Measurements from ENCODE around the gene CMTM1. TPM values are rescaled to one million over a fixed set of nuclear protein-coding genes. Genes with fewer than 3 reads are reported as not detected.

CMTM1 gene
- total RNA-seq, 1 experiment from 2014 or later, result 7.1 TPM

- in situ Hi-C loops (cut with HindIII; ENCODE audit: low pct_unique_long_range_greater_than_20kb, low sequenced_read_pairs), result no loop called here
These were observed 29.0 kb upstream of the CMTM1 start for GRCh38 chr16:66537236-66537635.

DNA sequence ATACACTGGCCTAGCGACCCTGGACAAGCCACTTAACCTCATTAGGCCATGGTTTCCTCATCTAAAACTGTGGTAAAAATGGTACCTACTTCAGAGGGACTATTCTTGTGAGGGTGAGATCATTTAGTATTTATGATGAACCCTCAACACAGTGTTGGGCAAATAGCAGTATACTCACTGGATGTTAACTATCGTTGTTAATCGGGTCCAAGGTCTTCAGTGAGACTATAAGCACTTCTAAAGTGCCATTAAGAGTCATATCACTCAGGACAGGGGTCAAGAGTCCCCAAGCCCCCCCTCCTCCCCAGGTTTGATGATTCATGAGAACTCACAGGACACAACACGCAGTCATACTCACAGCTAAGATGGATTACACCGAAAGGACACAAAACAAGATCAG lies 27.3 kb upstream of the CMTM1 start:
- ChIA-PET CTCF (no interaction called here), POLR2A (no interaction called here)
- no peaks in the 10 kb centered on the region for H3K36me3 ChIP-seq (ENCODE audit: control insufficient read depth, insufficient read depth, low read length)
- no peak overlapping the region for H3K4me3 ChIP-seq (ENCODE audit: low read depth in 2 of 2, low read length in 2 of 2)
- no peak for TF ChIP-seq SIN3A (IDR thresholded peaks at IDR 0.05; ENCODE audit: borderline replicate concordance, insufficient read depth, low read depth, low read length)
- TF ChIP-seq, protein P1, sequence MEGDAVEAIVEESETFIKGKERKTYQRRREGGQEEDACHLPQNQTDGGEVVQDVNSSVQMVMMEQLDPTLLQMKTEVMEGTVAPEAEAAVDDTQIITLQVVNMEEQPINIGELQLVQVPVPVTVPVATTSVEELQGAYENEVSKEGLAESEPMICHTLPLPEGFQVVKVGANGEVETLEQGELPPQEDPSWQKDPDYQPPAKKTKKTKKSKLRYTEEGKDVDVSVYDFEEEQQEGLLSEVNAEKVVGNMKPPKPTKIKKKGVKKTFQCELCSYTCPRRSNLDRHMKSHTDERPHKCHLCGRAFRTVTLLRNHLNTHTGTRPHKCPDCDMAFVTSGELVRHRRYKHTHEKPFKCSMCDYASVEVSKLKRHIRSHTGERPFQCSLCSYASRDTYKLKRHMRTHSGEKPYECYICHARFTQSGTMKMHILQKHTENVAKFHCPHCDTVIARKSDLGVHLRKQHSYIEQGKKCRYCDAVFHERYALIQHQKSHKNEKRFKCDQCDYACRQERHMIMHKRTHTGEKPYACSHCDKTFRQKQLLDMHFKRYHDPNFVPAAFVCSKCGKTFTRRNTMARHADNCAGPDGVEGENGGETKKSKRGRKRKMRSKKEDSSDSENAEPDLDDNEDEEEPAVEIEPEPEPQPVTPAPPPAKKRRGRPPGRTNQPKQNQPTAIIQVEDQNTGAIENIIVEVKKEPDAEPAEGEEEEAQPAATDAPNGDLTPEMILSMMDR (IDR thresholded peaks at IDR 0.05), result no peak
- TF ChIP-seq TCF7L2 (IDR thresholded peaks at IDR 0.05; ENCODE audit: low read depth, low read length), result no peak
- TF ChIP-seq POLR2AphosphoS5 (IDR thresholded peaks at IDR 0.05; ENCODE audit: low read depth, low read length), result no peak
- TF ChIP-seq, protein P2, sequence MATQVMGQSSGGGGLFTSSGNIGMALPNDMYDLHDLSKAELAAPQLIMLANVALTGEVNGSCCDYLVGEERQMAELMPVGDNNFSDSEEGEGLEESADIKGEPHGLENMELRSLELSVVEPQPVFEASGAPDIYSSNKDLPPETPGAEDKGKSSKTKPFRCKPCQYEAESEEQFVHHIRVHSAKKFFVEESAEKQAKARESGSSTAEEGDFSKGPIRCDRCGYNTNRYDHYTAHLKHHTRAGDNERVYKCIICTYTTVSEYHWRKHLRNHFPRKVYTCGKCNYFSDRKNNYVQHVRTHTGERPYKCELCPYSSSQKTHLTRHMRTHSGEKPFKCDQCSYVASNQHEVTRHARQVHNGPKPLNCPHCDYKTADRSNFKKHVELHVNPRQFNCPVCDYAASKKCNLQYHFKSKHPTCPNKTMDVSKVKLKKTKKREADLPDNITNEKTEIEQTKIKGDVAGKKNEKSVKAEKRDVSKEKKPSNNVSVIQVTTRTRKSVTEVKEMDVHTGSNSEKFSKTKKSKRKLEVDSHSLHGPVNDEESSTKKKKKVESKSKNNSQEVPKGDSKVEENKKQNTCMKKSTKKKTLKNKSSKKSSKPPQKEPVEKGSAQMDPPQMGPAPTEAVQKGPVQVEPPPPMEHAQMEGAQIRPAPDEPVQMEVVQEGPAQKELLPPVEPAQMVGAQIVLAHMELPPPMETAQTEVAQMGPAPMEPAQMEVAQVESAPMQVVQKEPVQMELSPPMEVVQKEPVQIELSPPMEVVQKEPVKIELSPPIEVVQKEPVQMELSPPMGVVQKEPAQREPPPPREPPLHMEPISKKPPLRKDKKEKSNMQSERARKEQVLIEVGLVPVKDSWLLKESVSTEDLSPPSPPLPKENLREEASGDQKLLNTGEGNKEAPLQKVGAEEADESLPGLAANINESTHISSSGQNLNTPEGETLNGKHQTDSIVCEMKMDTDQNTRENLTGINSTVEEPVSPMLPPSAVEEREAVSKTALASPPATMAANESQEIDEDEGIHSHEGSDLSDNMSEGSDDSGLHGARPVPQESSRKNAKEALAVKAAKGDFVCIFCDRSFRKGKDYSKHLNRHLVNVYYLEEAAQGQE (IDR thresholded peaks at IDR 0.05; ENCODE audit: insufficient read depth in 1 of 2, low read depth in 2 of 2, low read length in 1 of 2), result no peak
- H3K27ac ChIP-seq (ENCODE audit: low read length), result no peak overlapping the region
- no peaks in the 10 kb centered on the region for H3K27me3 ChIP-seq (ENCODE audit: control insufficient read depth, insufficient read depth, low read length)
- no TSS peak for BruUV-seq (replicated peaks)
- DNase-seq (ENCODE audit: low read depth, low spot score), result no peak
- H3K4me1 ChIP-seq (ENCODE audit: control insufficient read depth, insufficient read depth, low read length), result no peaks in the 10 kb centered on the region
- in situ Hi-C loops (cut with HindIII; ENCODE audit: low pct_unique_long_range_greater_than_20kb, low sequenced_read_pairs), result no loop called here
- no peak for ATAC-seq
- intact Hi-C loops (cut with micrococcal nuclease; ENCODE audit: unreplicated experiment), result no loop called here
- H3K9me3 ChIP-seq (ENCODE audit: control insufficient read depth, insufficient read depth, low read depth, low read length), result no peaks in the 10 kb centered on the region

More at GRCh38 chr16:66537236-66537635, 29.0 kb upstream of the CMTM1 start:
- TF ChIP-seq, protein P1 (IDR thresholded peaks at IDR 0.05), result no peak
- TF ChIP-seq TCF7L2 (IDR thresholded peaks at IDR 0.05; ENCODE audit: low read depth, low read length) (no peak), SIN3A (IDR thresholded peaks at IDR 0.05; ENCODE audit: borderline replicate concordance, insufficient read depth, low read depth, low read length) (no peak), POLR2AphosphoS5 (IDR thresholded peaks at IDR 0.05; ENCODE audit: low read depth, low read length) (no peak)
- TF ChIP-seq, protein P2 (IDR thresholded peaks at IDR 0.05; ENCODE audit: insufficient read depth in 1 of 2, low read depth in 2 of 2, low read length in 1 of 2), result no peak
- Histone ChIP-seq H3K4me1 (ENCODE audit: control insufficient read depth, insufficient read depth, low read length) (no peaks in the 10 kb centered on the region), H3K27ac (ENCODE audit: low read length) (no peak overlapping the region), H3K36me3 (ENCODE audit: control insufficient read depth, insufficient read depth, low read length) (no peaks in the 10 kb centered on the region), H3K27me3 (ENCODE audit: control insufficient read depth, insufficient read depth, low read length) (no peaks in the 10 kb centered on the region), H3K9me3 (ENCODE audit: control insufficient read depth, insufficient read depth, low read depth, low read length) (no peaks in the 10 kb centered on the region), H3K4me3 (ENCODE audit: low read depth in 2 of 2, low read length in 2 of 2) (no peak overlapping the region)
- ATAC-seq (no peak), DNase-seq (ENCODE audit: low read depth, low spot score) (no peak)
- ChIA-PET CTCF (no interaction called here), POLR2A (no interaction called here)
- no TSS peak for BruUV-seq (replicated peaks)
- intact Hi-C loops (cut with micrococcal nuclease; ENCODE audit: unreplicated experiment), result no loop called here

Measured in Panc1 (cell line).